Stimulated activated CD8-positive, alpha-beta memory T cell treated with anti-CD3 and anti-CD28 coated beads, Interleukin-12 subunit alpha, Interleukin-12 subunit beta, amount 100 ng/mL, for 4 hours (primary cell): ENCODE measurements around the gene PIP4P1.
"Not testable (repeated sequence)": the region's sequence is repeated elsewhere in the genome, so short reads cannot be mapped to it uniquely, and the experiment has no call there.

Experiments
- DNase-seq: peaks from one replicate; pipeline ENCODE4 v3.0.0-alpha.2; 2020; ENCODE audit warnings: low read depth

The PIP4P1 gene

GRCh38 chr14:20476776-20477175 is 15.5 kb upstream of the PIP4P1 start:
- DNase-seq = no peak

- DNase-seq = no peak
Observed at GRCh38 chr14:20472536-20473169, 11.4 kb upstream of the PIP4P1 start.

GRCh38 chr14:20470603-20470901 is 9.3 kb upstream of the PIP4P1 start:
- no peak for DNase-seq

- DNase-seq = no peak
Observed at GRCh38 chr14:20469890-20470602, 8.8 kb upstream of the PIP4P1 start.

GRCh38 chr14:20469242-20469889 is 8.1 kb upstream of the PIP4P1 start, which contains the start of gene PNP:
TSS of gene PNP (plus strand) at chr14:20469406. CDS start at chr14:20469525, 119 bp downstream.
- peak; percentile 69 for DNase-seq

GRCh38 chr14:20468764-20469241 is 7.6 kb upstream of the PIP4P1 start:
- DNase-seq = no peak

GRCh38 chr14:20460458-20461224 is 593 bp downstream of the PIP4P1 start:
- no peak for DNase-seq

GRCh38 chr14:20458031-20458789 is 3.0 kb downstream of the PIP4P1 start:
- DNase-seq = no peak

GRCh38 chr14:20456971-20457370 is 4.3 kb downstream of the PIP4P1 start:
- DNase-seq = no peak

- no peak for DNase-seq
Observed at GRCh38 chr14:20455355-20456300, 5.6 kb downstream of the PIP4P1 start.

GRCh38 chr14:20454516-20455354 is 6.5 kb downstream of the PIP4P1 start, which contains the start of the genes APEX1 and OSGEP:
TSS of gene APEX1 (plus strand) at chr14:20455226. CDS start at chr14:20455646, 420 bp downstream.
TSS of gene OSGEP (minus strand) at chr14:20454812. CDS start at chr14:20454683, 129 bp downstream.
- DNase-seq = peak; percentile 95

- DNase-seq = not testable (repeated sequence)
Observed at GRCh38 chr14:20452831-20453230, 8.4 kb downstream of the PIP4P1 start.

GRCh38 chr14:20446889-20447288 is 14.3 kb downstream of the PIP4P1 start:
- no peak for DNase-seq

GRCh38 chr14:20443650-20444049 is 17.6 kb downstream of the PIP4P1 start:
- DNase-seq = not testable (repeated sequence)

GRCh38 chr14:20441461-20441860 is 19.8 kb downstream of the PIP4P1 start:
- no peak for DNase-seq

GRCh38 chr14:20440882-20441281 is 20.4 kb downstream of the PIP4P1 start:
- no peak for DNase-seq

GRCh38 chr14:20440465-20440864 is 20.8 kb downstream of the PIP4P1 start:
- DNase-seq = no peak

- no peak for DNase-seq
Observed at GRCh38 chr14:20438664-20439063, 22.6 kb downstream of the PIP4P1 start.

GRCh38 chr14:20436363-20436755 is 24.9 kb downstream of the PIP4P1 start:
- DNase-seq = no peak
